IMR-90 (cell line): Measurements from ENCODE around the gene SYMPK. TPM values are rescaled to one million over a fixed set of nuclear protein-coding genes. Genes with fewer than 3 reads are reported as not detected.
A peak's percentile ranks its signal among the peaks of the same experiment; 100 is the strongest.

Source experiments
- ATAC-seq: fragments of 200-7000 bp; cut with Tn5 transposase; 2 replicates; pipeline ENCODE4 v1.9.1; 2020; ENCODE audit warnings: low read depth, mild to moderate bottlenecking, moderate library complexity
- BruUV-seq: library from RNA; stranded (reverse); fragments of 400-500 nt; replicated peaks from 2 replicates; lab custom pipeline; 2021; lab: Mats Ljungman, UMichigan
- CTCF ChIA-PET: fragments of 300-600 bp; formaldehyde crosslinking; extraction: SDS; loops from one replicate; lab custom pipeline; 2021; ENCODE audit warnings: antibody characterized with exemption; lab: Yijun Ruan, JAX
- POLR2A ChIA-PET: fragments of 300-600 bp; sonication (Branson Sonifier 250); formaldehyde crosslinking; loops from one replicate; lab custom pipeline; 2022; ENCODE audit warnings: antibody characterized with exemption; ENCODE audit not compliant: unreplicated experiment; lab: Charles Lee
- DNase-seq: peaks from one replicate; pipeline ENCODE4 v3.0.0; 2013
- H2AFZ ChIP-seq: replicated peaks from 2 replicates; pipeline ENCODE3; 2013; ENCODE audit warnings: low read length, mild to moderate bottlenecking; ENCODE audit not compliant: poor library complexity
- H2AK5ac ChIP-seq: 2 replicates; pipeline ENCODE4 v1.6.1; 2013; ENCODE audit warnings: low read depth, low read length, inconsistent platforms
- H2AK9ac ChIP-seq: replicated peaks from 2 replicates; pipeline ENCODE3; 2013; ENCODE audit warnings: mild to moderate bottlenecking, low read depth, low read length, moderate library complexity; ENCODE audit not compliant: poor library complexity
- H2BK120ac ChIP-seq: 2 replicates; pipeline ENCODE4 v1.6.1; 2013; ENCODE audit warnings: low read depth, low read length, inconsistent platforms
- H2BK15ac ChIP-seq: 3 replicates; pipeline ENCODE4 v1.6.1; 2013; ENCODE audit warnings: low read depth, low read length, inconsistent platforms
- H2BK20ac ChIP-seq: 2 replicates; pipeline ENCODE4 v1.6.1; 2013; ENCODE audit warnings: low read depth, mild to moderate bottlenecking, inconsistent platforms, low read length, moderate library complexity
- H2BK5ac ChIP-seq: 2 replicates; pipeline ENCODE4 v1.6.1; 2013; ENCODE audit warnings: mild to moderate bottlenecking, low read depth, low read length, inconsistent platforms; ENCODE audit not compliant: poor library complexity, severe bottlenecking
- H3K14ac ChIP-seq: replicated peaks from 2 replicates; pipeline ENCODE4 v1.6.1; 2013; ENCODE audit warnings: low read depth, low read length, inconsistent platforms
- H3K18ac ChIP-seq: 2 replicates; pipeline ENCODE4 v1.6.1; 2013; ENCODE audit warnings: low read depth, low read length, control low read depth
- H3K23ac ChIP-seq: 2 replicates; pipeline ENCODE4 v1.6.1; 2013; ENCODE audit warnings: low read depth, low read length, inconsistent platforms
- H3K27ac ChIP-seq: 2 replicates; pipeline ENCODE4 v1.5.1; 2013; ENCODE audit warnings: mild to moderate bottlenecking, control low read depth, low read length; ENCODE audit not compliant: insufficient read depth
- H3K27me3 ChIP-seq: 2 replicates; pipeline ENCODE4 v1.6.1; 2013; ENCODE audit warnings: low read length; ENCODE audit not compliant: control insufficient read depth, insufficient read depth
- H3K36me3 ChIP-seq: 2 replicates; pipeline ENCODE4 v1.6.1; 2013; ENCODE audit warnings: low read length, mixed read lengths; ENCODE audit not compliant: control insufficient read depth, insufficient read depth
- H3K4ac ChIP-seq: 2 replicates; pipeline ENCODE4 v1.6.1; 2013; ENCODE audit warnings: low read depth, low read length, inconsistent platforms
- H3K4me1 ChIP-seq: 2 replicates; pipeline ENCODE4 v1.6.1; 2013; ENCODE audit warnings: low read length, mixed read lengths; ENCODE audit not compliant: control insufficient read depth, insufficient read depth
- H3K4me2 ChIP-seq: 2 replicates; pipeline ENCODE4 v1.6.1; 2013; ENCODE audit warnings: low read depth, mild to moderate bottlenecking, control low read depth, low read length, moderate library complexity
- H3K4me3 ChIP-seq: 2 replicates; pipeline ENCODE4 v1.5.1; 2013; ENCODE audit warnings: low read depth, mild to moderate bottlenecking, control low read depth, low read length, moderate library complexity; ENCODE audit not compliant: insufficient read depth
- H3K56ac ChIP-seq: 2 replicates; pipeline ENCODE4 v1.6.1; 2013; ENCODE audit warnings: low read length, inconsistent platforms; ENCODE audit not compliant: insufficient read depth; ENCODE audit errors: extremely low read depth
- H3K79me1 ChIP-seq, 2 experiments: 2 replicates each; pipeline ENCODE4 v1.6.1; 2013; ENCODE audit warnings: low read length in 2 of 2, inconsistent platforms in 1 of 2, low read depth in 1 of 2
- H3K9ac ChIP-seq: 2 replicates; pipeline ENCODE4 v1.6.1; 2013; ENCODE audit warnings: low read depth, low read length, control low read depth
- H3K9me1 ChIP-seq: 2 replicates; pipeline ENCODE4 v1.6.1; 2013; ENCODE audit warnings: low read length, inconsistent platforms; ENCODE audit not compliant: insufficient read depth
- H3K9me3 ChIP-seq: 2 replicates; pipeline ENCODE4 v1.6.1; 2013; ENCODE audit warnings: low read length; ENCODE audit not compliant: control insufficient read depth, insufficient read depth
- H4K20me1 ChIP-seq: 2 replicates; pipeline ENCODE4 v1.6.1; 2013; ENCODE audit warnings: low read length, inconsistent platforms; ENCODE audit not compliant: insufficient read depth
- H4K5ac ChIP-seq: 2 replicates; pipeline ENCODE4 v1.6.1; 2013; ENCODE audit warnings: mild to moderate bottlenecking, low read depth, low read length, control low read depth
- H4K8ac ChIP-seq, 2 experiments: 2 replicates each; pipeline ENCODE4 v1.6.1; 2013; ENCODE audit warnings: low read depth in 2 of 2, low read length in 2 of 2, control low read depth in 1 of 2, inconsistent platforms in 1 of 2
- H4K91ac ChIP-seq: 2 replicates; pipeline ENCODE4 v1.6.1; 2013; ENCODE audit warnings: low read depth, low read length, inconsistent platforms; ENCODE audit not compliant: insufficient read depth
- BHLHE40 ChIP-seq: fragments of 150-350 bp; IDR thresholded peaks from 2 replicates; pipeline ENCODE4 v1.6.1; 2016; ENCODE audit warnings: mild to moderate bottlenecking, low read depth, low read length
- CHD1 ChIP-seq: IDR thresholded peaks from 2 replicates; pipeline ENCODE4 v1.6.1; 2012; ENCODE audit warnings: low read depth, low read length, improper control_type of control experiment
- FOS ChIP-seq: fragments of 150-350 bp; IDR thresholded peaks from 2 replicates; pipeline ENCODE4 v1.6.1; 2016; ENCODE audit warnings: low read depth, low read length
- MAFK ChIP-seq: IDR thresholded peaks from 2 replicates; pipeline ENCODE4 v1.6.1; 2012; ENCODE audit warnings: low read depth, low read length, improper control_type of control experiment
- MAZ ChIP-seq: IDR thresholded peaks from 2 replicates; pipeline ENCODE4 v1.6.1; 2012; ENCODE audit warnings: low read depth, mild to moderate bottlenecking, low read length, improper control_type of control experiment, moderate library complexity, borderline replicate concordance
- MXI1 ChIP-seq: IDR thresholded peaks from 2 replicates; pipeline ENCODE4 v1.6.1; 2012; ENCODE audit warnings: low read depth, mild to moderate bottlenecking, low read length, moderate library complexity, borderline replicate concordance
- NFE2L2 ChIP-seq: fragments of 150-350 bp; IDR thresholded peaks from 2 replicates; pipeline ENCODE4 v1.6.1; 2016; ENCODE audit warnings: low read depth, mild to moderate bottlenecking, low read length
- POLR2A ChIP-seq: IDR thresholded peaks from 2 replicates; pipeline ENCODE4 v1.6.1; 2012; ENCODE audit warnings: mild to moderate bottlenecking, low read depth, low read length
- RAD21 ChIP-seq: IDR thresholded peaks from 2 replicates; pipeline ENCODE4 v1.6.1; 2012; ENCODE audit warnings: low read length, improper control_type of control experiment
- RCOR1 ChIP-seq: IDR thresholded peaks from 2 replicates; pipeline ENCODE4 v1.6.1; 2012; ENCODE audit warnings: mild to moderate bottlenecking, low read length, improper control_type of control experiment; ENCODE audit not compliant: insufficient replicate concordance
- RFX5 ChIP-seq: IDR thresholded peaks from 2 replicates; pipeline ENCODE4 v1.8.0; 2012; ENCODE audit warnings: low read depth, mild to moderate bottlenecking, low read length, moderate library complexity
- SMC3 ChIP-seq: fragments of 150-350 bp; IDR thresholded peaks from 2 replicates; pipeline ENCODE4 v1.6.1; 2016; ENCODE audit warnings: low read depth, mild to moderate bottlenecking, antibody characterized with exemption, low read length, moderate library complexity
- WGBS, 2 experiments: methylation state at CpG; one replicate each; pipeline versions ENCODE4 v1.1.5 to v1.1.7; 2013; ENCODE audit warnings: missing lambda C conversion rate in 2 of 2; ENCODE audit not compliant: insufficient read length in 1 of 2; ENCODE audit errors: extremely low coverage in 2 of 2; 5-methylcytosine and 5-hydroxymethylcytosine counted together
- dilution Hi-C: fragments of 300-500 bp; cut with HindIII; formaldehyde crosslinking; loops from one replicate; pipeline ENCODE4 v1.14.3; 2018; ENCODE audit warnings: low sequenced_read_pairs; ENCODE audit not compliant: unreplicated experiment
- in situ Hi-C: fragments of 300-500 bp; cut with MboI; formaldehyde crosslinking; loops from 3 replicates; pipeline ENCODE4 v1.14.3; 2019; ENCODE audit warnings: low sequenced_read_pairs, inconsistent platforms, mixed read lengths
- intact Hi-C: fragments of 100-400 bp; cut with micrococcal nuclease; formaldehyde crosslinking; loops from 2 replicates; pipeline ENCODE4 v1.10.0; 2022
- polyA plus RNA-seq, 3 experiments: library from polyadenylated mRNA; depleted of rRNA; stranded (reverse); fragments of >200 nt; gene quantifications; 2 replicates each; pipeline ENCODE4 v1.2.3, GENCODE V29; 2012; ENCODE audit warnings: low replicate concordance in 1 of 3
- total RNA-seq: library from RNA; depleted of rRNA; stranded (reverse); fragments of >200 nt; gene quantifications from 2 replicates; pipeline ENCODE4 v1.2.3, GENCODE V29; 2012
- TF ChIP-seq, protein P1 (sequence below): fragments of 150-350 bp; IDR thresholded peaks from 2 replicates; pipeline ENCODE4 v1.6.1; 2016; ENCODE audit warnings: low read depth, mild to moderate bottlenecking, low read length, moderate library complexity, borderline replicate concordance
- TF ChIP-seq, protein P2 (sequence below): conservative IDR thresholded peaks from 2 replicates; pipeline ENCODE4 v1.5.1; 2012; ENCODE audit warnings: mild to moderate bottlenecking, low read depth, low read length, improper control_type of control experiment

Gene SYMPK
- total and polyA plus RNA-seq, 2 of the 4 experiments (the other 2 are of a cell fraction) = 35.3 to 71.5 TPM

DNA sequence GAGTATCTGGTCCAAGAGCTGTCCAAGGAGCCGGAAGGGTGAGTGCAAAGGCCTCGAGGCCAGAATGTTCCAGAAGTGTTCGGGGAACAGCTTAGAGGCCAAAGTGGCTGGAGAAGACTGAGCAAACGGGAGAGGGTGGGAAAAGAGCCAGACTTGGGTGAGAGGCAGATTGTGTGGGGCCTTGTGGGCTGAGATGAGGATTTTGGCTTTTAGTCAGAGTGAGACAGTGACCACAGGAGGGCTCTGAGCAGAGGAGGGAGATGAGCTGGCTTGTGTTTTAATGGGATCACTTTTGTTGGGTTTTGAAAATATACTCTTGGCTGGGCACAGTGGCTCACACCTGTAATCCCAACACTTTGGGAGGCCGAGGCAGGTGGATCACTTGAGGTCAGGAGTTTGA, 46.0 kb upstream of the SYMPK start:
- Histone ChIP-seq H2AFZ (no peak overlapping the region), H3K9me1 (peaks cover 3% of the 10 kb centered on the region; the same call in 1 of the 2 replicates), H2BK20ac (no peak overlapping the region), H4K8ac (no peak overlapping the region), H3K27me3 (peaks cover 20% of the 10 kb centered on the region), H3K79me1 (no peaks in the 10 kb centered on the region), H3K36me3 (no peaks in the 10 kb centered on the region), H3K14ac (no peak overlapping the region), H3K4me3 (no peak overlapping the region), H4K91ac (no peak overlapping the region), H3K56ac (no peak overlapping the region), H4K20me1 (no peaks in the 10 kb centered on the region), H3K27ac (no peak overlapping the region), H3K4me1 (no peaks in the 10 kb centered on the region), H3K23ac (no peak overlapping the region), H3K9ac (no peak overlapping the region), H3K4me2 (no peak overlapping the region), H3K4ac (no peak overlapping the region), H4K5ac (no peak overlapping the region), H2AK5ac (no peak overlapping the region), H3K18ac (no peak overlapping the region), H2BK5ac (no peak overlapping the region), H3K9me3 (no peaks in the 10 kb centered on the region), H2BK120ac (no peak overlapping the region), H2BK15ac (no peak overlapping the region), H2AK9ac (no peak overlapping the region)
- TF ChIP-seq FOS (no peak), RCOR1 (no peak), MAZ (no peak), RFX5 (no peak), SMC3 (no peak), POLR2A (no peak), MXI1 (no peak), MAFK (no peak), NFE2L2 (no peak), BHLHE40 (no peak), CHD1 (no peak), RAD21 (no peak)
- TF ChIP-seq, protein P1, sequence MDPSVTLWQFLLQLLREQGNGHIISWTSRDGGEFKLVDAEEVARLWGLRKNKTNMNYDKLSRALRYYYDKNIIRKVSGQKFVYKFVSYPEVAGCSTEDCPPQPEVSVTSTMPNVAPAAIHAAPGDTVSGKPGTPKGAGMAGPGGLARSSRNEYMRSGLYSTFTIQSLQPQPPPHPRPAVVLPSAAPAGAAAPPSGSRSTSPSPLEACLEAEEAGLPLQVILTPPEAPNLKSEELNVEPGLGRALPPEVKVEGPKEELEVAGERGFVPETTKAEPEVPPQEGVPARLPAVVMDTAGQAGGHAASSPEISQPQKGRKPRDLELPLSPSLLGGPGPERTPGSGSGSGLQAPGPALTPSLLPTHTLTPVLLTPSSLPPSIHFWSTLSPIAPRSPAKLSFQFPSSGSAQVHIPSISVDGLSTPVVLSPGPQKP = no peak
- TF ChIP-seq, protein P2, sequence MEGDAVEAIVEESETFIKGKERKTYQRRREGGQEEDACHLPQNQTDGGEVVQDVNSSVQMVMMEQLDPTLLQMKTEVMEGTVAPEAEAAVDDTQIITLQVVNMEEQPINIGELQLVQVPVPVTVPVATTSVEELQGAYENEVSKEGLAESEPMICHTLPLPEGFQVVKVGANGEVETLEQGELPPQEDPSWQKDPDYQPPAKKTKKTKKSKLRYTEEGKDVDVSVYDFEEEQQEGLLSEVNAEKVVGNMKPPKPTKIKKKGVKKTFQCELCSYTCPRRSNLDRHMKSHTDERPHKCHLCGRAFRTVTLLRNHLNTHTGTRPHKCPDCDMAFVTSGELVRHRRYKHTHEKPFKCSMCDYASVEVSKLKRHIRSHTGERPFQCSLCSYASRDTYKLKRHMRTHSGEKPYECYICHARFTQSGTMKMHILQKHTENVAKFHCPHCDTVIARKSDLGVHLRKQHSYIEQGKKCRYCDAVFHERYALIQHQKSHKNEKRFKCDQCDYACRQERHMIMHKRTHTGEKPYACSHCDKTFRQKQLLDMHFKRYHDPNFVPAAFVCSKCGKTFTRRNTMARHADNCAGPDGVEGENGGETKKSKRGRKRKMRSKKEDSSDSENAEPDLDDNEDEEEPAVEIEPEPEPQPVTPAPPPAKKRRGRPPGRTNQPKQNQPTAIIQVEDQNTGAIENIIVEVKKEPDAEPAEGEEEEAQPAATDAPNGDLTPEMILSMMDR = no peak
- ATAC-seq = no peak
- intact Hi-C loops (no loop called here), in situ Hi-C loops (no loop called here), dilution Hi-C loops (no loop called here)
- 90% methylated on average over 2 of the region's 5 CpGs; no CpG with 5 or more reads in 1 of the 2 experiments for WGBS, 2 experiments
- no TSS peak for BruUV-seq
- POLR2A ChIA-PET = no interaction called here
- CTCF ChIA-PET = no interaction called here
- peak; percentile 30 for DNase-seq
